ENCODE measurements around the gene ZSCAN29.

The ZSCAN29 gene

DNA sequence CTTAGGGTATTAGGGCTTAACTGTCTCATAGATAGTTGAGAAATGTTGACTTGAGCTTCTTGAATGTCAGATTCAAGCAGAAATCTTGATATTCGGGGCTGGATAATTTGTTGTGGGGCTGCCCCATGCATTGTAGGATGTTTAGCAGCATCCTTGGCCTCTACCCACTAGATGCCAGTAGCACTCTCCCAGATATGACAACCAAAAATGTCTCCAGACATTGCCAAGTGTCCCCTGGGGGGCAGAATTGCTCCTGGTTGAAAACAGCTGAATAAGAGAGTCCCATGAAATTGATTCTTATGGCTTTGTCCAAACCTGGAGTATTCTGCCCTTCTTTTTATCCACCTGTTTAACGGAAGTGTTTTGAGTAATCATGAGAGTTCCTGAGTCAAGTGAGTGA lies 24.5 kb downstream of the ZSCAN29 start:
- no peak for DNase-seq

DNA sequence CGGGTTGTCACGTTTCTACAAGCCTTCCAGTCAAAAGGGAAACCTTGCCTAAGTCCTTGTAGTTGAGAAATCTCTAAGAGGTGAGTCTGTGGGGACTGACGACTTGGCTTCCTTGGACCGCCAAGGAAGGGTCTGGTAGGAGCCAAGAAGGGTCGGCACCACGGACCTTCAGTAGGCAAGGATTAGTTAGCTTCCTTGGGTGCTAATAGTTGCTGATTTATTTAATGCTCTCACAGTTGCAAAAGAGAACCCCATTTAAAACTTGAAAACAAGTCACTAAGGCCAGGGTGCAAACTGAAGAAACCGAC lies 40.1 kb downstream of the ZSCAN29 start:
- no peak for DNase-seq

DNA sequence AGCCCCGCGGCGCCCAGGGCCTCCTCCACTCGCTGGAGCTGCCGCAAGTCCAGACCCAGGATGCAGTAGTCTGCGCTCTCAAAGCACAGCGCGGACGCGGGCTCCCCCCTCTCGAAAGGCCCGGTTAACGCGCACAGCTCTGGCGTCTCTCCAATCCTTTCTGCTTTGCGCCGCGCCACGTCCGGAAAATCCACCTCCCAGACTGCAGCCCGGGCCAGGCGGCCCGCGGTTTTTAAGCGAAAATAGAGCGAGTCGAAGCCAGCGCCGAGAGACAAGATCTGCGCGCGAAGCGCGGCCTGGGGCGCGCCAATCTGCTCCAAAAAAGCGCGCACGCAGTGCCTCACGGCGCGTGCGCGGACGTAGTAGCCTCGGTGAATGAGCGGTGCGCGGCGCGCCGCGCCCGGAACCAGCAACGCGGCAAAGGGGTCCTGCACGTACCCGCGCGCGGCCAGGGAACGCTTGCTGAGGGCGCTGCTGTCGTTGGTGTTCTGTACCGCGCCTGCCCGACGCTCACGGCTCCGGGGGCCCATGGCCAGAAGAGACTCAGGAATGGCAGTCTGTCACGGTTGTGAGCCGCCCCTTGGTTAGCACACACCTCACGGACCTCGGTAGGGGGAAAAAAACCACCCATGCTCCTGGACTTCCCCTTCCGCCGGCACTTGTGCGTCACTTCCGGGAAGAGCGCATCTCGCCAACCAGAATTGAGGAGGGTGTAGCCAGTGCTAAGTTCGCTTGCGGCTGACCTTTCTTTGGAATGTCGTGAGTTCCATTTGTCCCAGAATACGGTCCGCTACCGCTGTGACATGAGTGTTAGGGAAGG lies 40.7 kb downstream of the ZSCAN29 start, which contains the start of gene LCMT2:
Gene LCMT2 (minus strand): TSS at position 614 of the 820 bp plus-strand sequence. CDS start 84 bp downstream, at position 530.
- peak; percentile 96 for DNase-seq

DNA sequence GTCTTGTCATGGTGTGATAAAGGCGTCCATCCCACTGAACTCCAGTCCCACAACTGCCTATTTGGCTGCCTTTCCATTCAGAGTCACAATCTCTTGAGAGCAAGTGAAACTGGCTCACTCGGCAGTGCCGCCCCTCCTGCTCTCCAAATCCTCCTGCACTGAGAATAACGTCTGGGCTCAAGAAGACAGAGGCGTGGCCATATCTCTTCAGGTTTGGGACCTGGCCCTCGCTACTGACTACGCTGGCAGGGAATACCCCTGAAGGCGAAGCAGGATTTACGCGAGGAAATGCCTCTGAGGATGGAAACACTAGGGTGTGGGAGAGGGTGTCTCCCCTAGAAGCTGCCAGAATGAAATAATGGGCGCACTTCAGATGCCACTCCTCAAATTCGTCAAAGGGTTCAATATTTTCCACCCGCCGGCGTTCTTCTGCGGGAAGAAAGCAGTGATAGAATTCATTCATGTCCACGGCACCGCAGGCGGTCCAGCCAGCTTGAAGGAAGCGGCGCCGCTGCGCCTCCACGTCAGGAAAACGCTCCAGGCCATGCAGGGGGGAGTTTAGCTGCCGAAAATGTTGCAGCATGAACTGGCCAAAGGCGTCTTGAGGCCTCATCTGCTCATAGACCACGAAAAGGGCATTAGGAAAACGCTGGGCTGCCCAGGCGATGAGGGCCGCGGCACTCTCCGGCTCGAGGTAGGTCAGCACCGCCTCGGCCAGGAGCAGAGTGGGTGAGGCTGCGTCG lies 41.5 kb downstream of the ZSCAN29 start:
- DNase-seq: no peak

DNA sequence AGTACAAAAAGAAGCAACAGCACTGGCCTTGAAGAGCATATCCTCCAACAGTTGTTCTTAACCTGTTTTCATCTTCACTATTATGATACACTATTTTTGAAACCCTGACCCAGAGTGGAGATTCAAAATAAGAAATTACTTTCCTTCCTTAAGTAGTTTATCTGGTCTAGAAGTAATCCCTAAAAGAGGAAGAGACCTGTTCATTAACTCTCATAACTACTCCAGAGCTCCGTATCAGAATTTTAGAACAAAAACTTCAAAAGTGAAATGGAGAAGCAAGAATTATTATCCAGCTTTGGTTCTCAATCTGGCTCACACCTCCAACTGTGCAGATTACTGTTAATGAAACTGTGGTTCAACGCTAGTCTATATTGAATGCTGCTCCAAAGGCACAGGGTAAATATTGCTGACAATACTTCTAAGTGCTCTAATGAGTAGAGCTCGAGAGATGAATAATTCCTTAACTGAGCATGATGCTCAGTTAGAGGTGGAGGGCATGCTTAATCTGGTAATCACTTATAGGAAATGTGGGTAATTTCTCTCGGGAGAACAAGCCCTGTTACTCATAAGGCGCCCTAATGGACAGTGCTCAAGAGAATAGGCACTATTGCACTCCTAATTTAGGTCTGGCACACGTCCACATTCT lies 45.7 kb downstream of the ZSCAN29 start:
- DNase-seq: no peak

DNA sequence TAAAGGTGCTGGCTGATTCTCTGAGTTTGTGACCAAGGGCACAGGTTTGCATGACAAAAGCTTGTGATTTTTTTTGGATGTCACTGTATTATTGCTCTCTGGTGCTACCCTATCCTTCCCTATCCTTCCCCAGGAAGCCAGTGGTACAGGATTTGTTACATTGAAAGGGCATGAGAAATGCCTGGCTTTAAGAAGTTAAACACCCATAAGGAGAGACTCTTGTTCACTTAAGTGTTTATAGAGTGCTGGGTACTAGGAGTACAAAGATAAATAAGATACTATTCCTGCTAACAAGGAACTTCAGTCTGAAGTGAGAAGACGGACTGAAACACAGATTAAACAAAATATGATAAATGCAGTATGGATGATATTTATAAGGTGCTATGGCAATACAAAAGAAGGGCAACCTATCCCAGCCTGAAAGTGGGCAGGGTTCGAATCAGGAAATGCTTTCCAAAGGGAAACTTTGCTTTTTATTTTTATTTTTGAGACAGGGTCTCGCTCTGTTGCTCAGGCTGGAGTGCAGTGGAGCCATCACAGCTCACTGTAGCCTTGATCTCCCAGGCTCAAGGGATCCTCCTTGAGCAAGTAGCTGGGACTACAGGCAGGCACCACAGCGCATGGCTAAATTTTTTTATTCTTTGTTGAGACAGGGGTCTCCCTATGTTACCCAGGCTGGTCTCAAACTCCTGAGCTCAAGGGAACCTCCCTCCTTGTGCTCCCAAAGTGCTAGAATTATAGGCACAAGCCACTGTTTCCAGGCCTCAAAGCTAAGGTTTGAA lies 51.7 kb downstream of the ZSCAN29 start:
- DNase-seq: no peak

DNA sequence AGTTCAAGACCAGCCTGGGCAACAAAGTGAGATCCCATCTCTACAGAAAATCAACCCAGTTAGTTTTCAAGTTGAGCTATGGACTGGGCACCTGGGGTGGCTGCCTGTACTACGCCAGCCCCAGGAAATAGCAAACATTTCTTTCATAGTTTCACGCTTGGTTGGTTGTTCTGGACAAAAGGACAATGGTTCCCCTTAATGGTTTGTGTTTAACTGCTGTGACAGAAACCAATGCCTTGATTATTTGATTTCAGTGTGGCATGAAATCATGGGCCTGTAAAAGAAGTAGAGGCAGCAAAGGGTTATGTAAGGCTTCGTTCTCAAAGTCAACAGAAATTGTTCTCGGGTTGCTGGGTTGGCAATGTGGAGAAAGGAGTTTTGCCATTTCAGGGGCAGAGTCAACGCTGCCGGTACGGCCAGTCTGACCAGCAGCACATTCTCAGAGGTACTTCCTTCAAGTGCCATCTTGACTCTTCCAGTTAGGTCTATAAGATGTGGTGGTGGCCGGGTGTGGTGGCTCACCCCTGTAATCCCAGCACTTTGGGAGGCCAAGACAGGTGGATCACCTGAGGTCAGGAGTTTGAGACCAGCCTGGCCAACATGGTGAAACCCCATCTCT lies 53.2 kb downstream of the ZSCAN29 start:
- no peak for DNase-seq

DNA sequence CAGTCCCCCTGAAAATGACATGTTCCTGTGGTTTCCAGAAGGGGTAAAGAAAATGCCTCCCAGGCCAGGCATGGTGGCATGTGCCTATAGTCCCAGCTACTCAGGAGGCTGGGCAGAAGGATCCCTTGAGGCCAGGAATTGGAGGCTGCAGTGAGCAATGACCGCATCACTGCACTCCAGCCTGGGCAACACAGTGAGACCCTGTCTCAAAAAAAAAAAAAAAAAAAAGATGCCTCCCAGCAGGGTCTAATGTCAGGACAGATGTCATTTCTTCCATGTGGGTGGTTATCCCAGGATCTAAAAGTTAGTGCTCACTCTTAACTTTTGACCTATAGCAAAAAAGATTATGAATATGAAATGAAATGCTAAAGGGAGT lies 53.9 kb downstream of the ZSCAN29 start:
- DNase-seq: no peak

DNA sequence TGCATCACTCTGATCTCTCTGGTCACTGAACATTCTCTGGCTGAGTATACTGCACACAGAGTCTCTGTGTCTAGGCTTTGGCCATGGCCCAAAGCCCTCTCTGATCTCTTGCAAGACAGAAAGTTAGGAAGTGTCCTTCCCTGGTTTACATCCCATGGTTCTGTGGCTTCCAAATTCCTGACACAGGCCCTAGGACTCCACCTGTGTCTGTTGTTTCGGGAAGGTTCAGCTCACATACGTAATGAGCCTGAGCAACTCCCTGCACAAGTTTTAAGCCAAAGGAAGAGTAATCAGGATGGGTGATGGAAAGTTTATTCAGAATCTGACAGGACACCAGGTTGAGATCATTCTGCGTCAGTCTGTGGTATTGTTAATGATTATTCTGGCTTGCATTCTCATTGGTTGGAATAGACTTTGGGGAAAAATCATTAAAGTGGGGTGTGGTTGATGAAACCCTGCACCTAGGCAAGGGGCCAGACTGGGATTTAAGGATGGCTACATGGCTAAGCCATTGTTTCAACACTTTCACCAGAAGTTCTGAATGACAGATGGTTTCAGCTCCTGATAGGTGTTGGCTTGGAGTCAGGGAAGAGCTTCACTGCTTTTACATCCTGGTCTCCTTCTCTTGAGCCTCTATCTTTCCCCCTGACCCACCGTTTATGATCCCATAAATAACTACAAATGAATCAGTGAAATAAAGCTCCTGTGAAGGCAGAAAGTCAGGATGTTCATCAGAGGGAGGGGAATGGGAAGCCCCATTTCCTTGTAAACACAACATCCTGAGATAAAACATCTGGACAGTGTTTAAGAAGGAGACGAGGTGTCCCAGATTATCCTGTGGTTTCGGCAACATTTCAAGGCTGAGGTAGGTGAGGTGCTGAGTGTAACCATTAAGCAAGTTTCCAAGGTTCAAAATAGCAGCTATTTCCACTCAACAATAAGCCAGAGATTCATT lies 54.5 kb downstream of the ZSCAN29 start:
- no peak for DNase-seq

DNA sequence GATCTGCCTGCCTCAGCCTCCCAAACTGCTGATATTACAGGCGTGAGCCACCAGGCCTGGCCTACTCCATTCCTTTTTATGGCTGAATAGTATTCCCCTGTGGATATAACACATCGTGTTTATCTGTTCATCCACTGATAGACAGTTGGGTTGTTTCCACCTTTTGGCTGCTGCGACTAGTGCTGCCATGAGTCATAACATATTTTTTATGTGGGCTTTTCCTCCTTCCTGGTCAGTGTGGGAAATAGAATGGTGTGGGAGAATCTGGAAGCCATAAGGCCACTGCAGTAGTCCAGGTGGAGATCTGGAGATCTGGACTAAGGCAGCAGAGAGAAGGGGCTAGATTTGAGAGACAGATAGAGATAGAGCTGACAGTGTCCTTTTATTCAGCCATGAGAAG lies 56.7 kb downstream of the ZSCAN29 start:
- DNase-seq: no peak

DNA sequence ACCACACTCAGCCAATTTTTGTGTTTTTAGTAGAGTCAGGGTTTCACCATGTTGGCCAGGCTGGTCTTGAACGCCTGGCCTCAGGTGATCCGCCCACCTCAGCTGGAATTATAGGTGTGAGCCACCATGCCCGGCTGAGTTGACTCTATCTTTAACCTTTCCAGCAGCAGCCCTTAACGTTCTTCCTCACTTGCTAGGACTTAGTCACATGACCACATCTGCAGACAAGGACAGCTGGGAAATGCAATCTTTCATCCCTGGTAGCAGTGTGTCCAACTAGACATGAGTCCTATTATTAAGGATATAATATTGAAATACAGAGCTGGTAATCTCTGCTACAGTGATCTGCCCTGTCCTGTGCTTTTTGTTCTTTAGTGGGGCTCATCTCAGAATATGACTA lies 58.5 kb downstream of the ZSCAN29 start:
- DNase-seq: no peak
